WERI-Rb-1 (cell line): ENCODE results near the gene DUXB.

Experiments
- DNase-seq: peaks from one replicate; pipeline ENCODE4 v3.0.0-alpha.2; 2020
- H3K27ac ChIP-seq: fragments of 250-450 bp; sonication (Bioruptor Pico); 2 replicates; pipeline ENCODE4 v1.5.1; 2020; ENCODE audit warnings: mild to moderate bottlenecking, moderate library complexity
- H3K27me3 ChIP-seq: fragments of 250-450 bp; sonication (Bioruptor Pico); 2 replicates; pipeline ENCODE4 v1.5.1; 2021; ENCODE audit warnings: mild to moderate bottlenecking, low read depth, moderate library complexity; ENCODE audit not compliant: insufficient read depth, severe bottlenecking
- H3K36me3 ChIP-seq: fragments of 250-450 bp; sonication (Bioruptor Pico); 2 replicates; pipeline ENCODE4 v1.5.1; 2020; ENCODE audit warnings: mild to moderate bottlenecking, moderate library complexity
- H3K4me3 ChIP-seq: 2 replicates; pipeline ENCODE4 v1.5.1; 2011; ENCODE audit warnings: low read depth, mild to moderate bottlenecking, control low read depth, low read length
- H3K9me3 ChIP-seq: fragments of 250-450 bp; sonication (Bioruptor Pico); 2 replicates; pipeline ENCODE4 v1.5.1; 2021; ENCODE audit warnings: mild to moderate bottlenecking, moderate library complexity; ENCODE audit not compliant: severe bottlenecking
- CTCF ChIP-seq: IDR thresholded peaks from 2 replicates; pipeline ENCODE4 v1.5.1; 2011; ENCODE audit warnings: low read depth, mild to moderate bottlenecking, control low read depth, inconsistent platforms, low read length

Gene DUXB

GRCh38 chr16:75660726-75661302 lies 40.4 kb downstream of the DUXB start:
- no peak for DNase-seq
- Histone ChIP-seq H3K4me3 (no peak overlapping the region), H3K9me3 (no peaks in the 10 kb centered on the region), H3K27ac (no peak overlapping the region), H3K36me3 (peaks cover 28% of the 10 kb centered on the region), H3K27me3 (no peaks in the 10 kb centered on the region)
- no peak for TF ChIP-seq CTCF

- DNase-seq: no peak
- Histone ChIP-seq H3K36me3 (peaks cover 33% of the 10 kb centered on the region), H3K27me3 (no peaks in the 10 kb centered on the region), H3K27ac (no peak overlapping the region), H3K9me3 (no peaks in the 10 kb centered on the region), H3K4me3 (no peak overlapping the region)
- no peak for TF ChIP-seq CTCF
Observed at GRCh38 chr16:75660321-75660720, 40.9 kb downstream of the DUXB start.

GRCh38 chr16:75658175-75658574 lies 43.1 kb downstream of the DUXB start:
- no peaks in the 10 kb centered on the region for H3K9me3 ChIP-seq

GRCh38 chr16:75653922-75654321 lies 47.3 kb downstream of the DUXB start:
- no peaks in the 10 kb centered on the region for H3K27me3 ChIP-seq
- no peaks in the 10 kb centered on the region for H3K9me3 ChIP-seq
- H3K4me3 ChIP-seq: no peak overlapping the region
- TF ChIP-seq CTCF: no peak
- no peak overlapping the region for H3K27ac ChIP-seq
- DNase-seq: no peak
- H3K36me3 ChIP-seq: peaks cover 69% of the 10 kb centered on the region

More at GRCh38 chr16:75658175-75658574, 43.1 kb downstream of the DUXB start:
- no peaks in the 10 kb centered on the region for H3K27me3 ChIP-seq
- no peak for DNase-seq
- H3K27ac ChIP-seq: no peak overlapping the region
- no peak for TF ChIP-seq CTCF
- H3K4me3 ChIP-seq: no peak overlapping the region
- H3K36me3 ChIP-seq: peaks cover 47% of the 10 kb centered on the region

GRCh38 chr16:75648265-75649076 lies 52.8 kb downstream of the DUXB start:
- H3K27me3 ChIP-seq: no peaks in the 10 kb centered on the region
- peak; percentile 85 for DNase-seq
- peak overlapping the region; percentile 89 for H3K27ac ChIP-seq
- peak overlapping the region; percentile 94 for H3K4me3 ChIP-seq
- no peak for TF ChIP-seq CTCF
- peaks cover 36% of the 10 kb centered on the region for H3K36me3 ChIP-seq
- no peaks in the 10 kb centered on the region for H3K9me3 ChIP-seq
